Mesothelial cell of epicardium (in vitro differentiated cells): ENCODE measurements around the gene FUNDC2. TPM values are rescaled to one million over a fixed set of nuclear protein-coding genes. Genes with fewer than 3 reads are reported as not detected.

Source experiments
- DNase-seq, 2 experiments: peaks; one replicate each; pipeline ENCODE4 v3.0.0; 2021; ENCODE audit warnings: low spot score in 2 of 2; ENCODE audit not compliant: unreplicated experiment in 2 of 2
- H3K27ac Mint-ChIP-seq: 2 replicates; pipeline ENCODE4 v1.8.0; 2021; ENCODE audit warnings: mixed read lengths
- H3K27me3 Mint-ChIP-seq: 2 replicates; pipeline ENCODE4 v1.8.0; 2021; ENCODE audit warnings: low read depth, mixed read lengths
- H3K36me3 Mint-ChIP-seq: 2 replicates; pipeline ENCODE4 v1.8.0; 2021; ENCODE audit warnings: mixed read lengths
- H3K4me1 Mint-ChIP-seq: 2 replicates; pipeline ENCODE4 v1.8.0; 2021; ENCODE audit warnings: mixed read lengths
- H3K4me3 Mint-ChIP-seq: 2 replicates; pipeline ENCODE4 v1.8.0; 2021; ENCODE audit warnings: mild to moderate bottlenecking, moderate library complexity, mixed read lengths
- H3K9me3 Mint-ChIP-seq: 2 replicates; pipeline ENCODE4 v1.8.0; 2021; ENCODE audit warnings: mixed read lengths
- CTCF ChIP-seq: fragments of 200-600 bp; sonication (generic); IDR thresholded peaks from one replicate; pipeline ENCODE4 v1.5.0; 2021; ENCODE audit warnings: antibody characterized with exemption; ENCODE audit not compliant: unreplicated experiment
- total RNA-seq: library from RNA; stranded (reverse); gene quantifications from 3 replicates; pipeline ENCODE4 v1.2.1, GENCODE V29; 2021

FUNDC2 gene
- total RNA-seq, 1 donor from 2014 or later, result 57.9 TPM

GRCh38 chrX:155105919-155106318 is 79.3 kb downstream of the FUNDC2 start:
- peaks cover 27% of the 10 kb centered on the region for H3K9me3 Mint-ChIP-seq
- H3K36me3 Mint-ChIP-seq, result peaks cover 3% of the 10 kb centered on the region
- DNase-seq, result no peak
- H3K4me1 Mint-ChIP-seq, result no peaks in the 10 kb centered on the region
- H3K27me3 Mint-ChIP-seq, result no peaks in the 10 kb centered on the region
- no peak overlapping the region for H3K4me3 Mint-ChIP-seq
- TF ChIP-seq CTCF, result no peak
- H3K27ac Mint-ChIP-seq, result no peak overlapping the region

GRCh38 chrX:155108427-155108826 is 81.8 kb downstream of the FUNDC2 start:
- H3K27me3 Mint-ChIP-seq, result no peaks in the 10 kb centered on the region
- TF ChIP-seq CTCF, result no peak
- no peak overlapping the region for H3K4me3 Mint-ChIP-seq
- H3K27ac Mint-ChIP-seq, result no peak overlapping the region
- no peak for DNase-seq
- H3K36me3 Mint-ChIP-seq, result peaks cover 16% of the 10 kb centered on the region
- H3K9me3 Mint-ChIP-seq, result peaks cover 46% of the 10 kb centered on the region
- H3K4me1 Mint-ChIP-seq, result no peaks in the 10 kb centered on the region

Other genes with a start within 250 kb of the FUNDC2 start
- gene MPP1, start 221.4 kb upstream of the FUNDC2 start, total RNA-seq, result 9.2 to 10.4 TPM (median 10.4 TPM) in 3 replicates
- gene SMIM9, start 192.2 kb upstream of the FUNDC2 start, total RNA-seq, result not detected in 3 replicates
- gene F8A1, start 140.5 kb upstream of the FUNDC2 start, total RNA-seq, result 14.7 to 16.0 TPM (median 15.6 TPM) in 3 replicates
- gene F8, start 4.1 kb upstream of the FUNDC2 start, total RNA-seq, result 2.2 to 3.9 TPM (median 2.8 TPM) in 3 replicates
- 5.5 to 6.6 TPM (median 6.2 TPM) in 3 replicates for gene CMC4, start 44.3 kb downstream of the FUNDC2 start, total RNA-seq
- 10.4 to 13.0 TPM (median 13.0 TPM) in 3 replicates for gene MTCP1, start 44.3 kb downstream of the FUNDC2 start, total RNA-seq
- gene BRCC3, start 44.7 kb downstream of the FUNDC2 start, total RNA-seq, result 18.9 to 19.2 TPM (median 19.0 TPM) in 3 replicates
- 31.2 to 35.2 TPM (median 32.2 TPM) in 3 replicates for gene VBP1, start 189.6 kb downstream of the FUNDC2 start, total RNA-seq
- 1.6 to 1.9 TPM (median 1.7 TPM) in 3 replicates for gene RAB39B, start 237.6 kb downstream of the FUNDC2 start, total RNA-seq